GM10266 (cell line): ENCODE measurements around the gene MRE11.

Experiments
- DNase-seq: peaks from one replicate; pipeline ENCODE4 v3.0.0; 2012; ENCODE audit errors: extremely low spot score
- CTCF ChIP-seq: IDR thresholded peaks from 2 replicates; pipeline ENCODE4 v1.5.1; 2012; ENCODE audit warnings: mild to moderate bottlenecking, low read depth; ENCODE audit not compliant: control insufficient read depth, insufficient read depth; ENCODE audit errors: missing control alignments

The MRE11 gene

GRCh38 chr11:94424662-94425061 lies 69.0 kb downstream of the MRE11 start:
- no peak for DNase-seq
- no peak for TF ChIP-seq CTCF

- no peak for DNase-seq
- no peak for TF ChIP-seq CTCF
Measured at GRCh38 chr11:94424011-94424410, 69.6 kb downstream of the MRE11 start.

GRCh38 chr11:94423507-94423906 lies 70.1 kb downstream of the MRE11 start:
- DNase-seq: no peak
- no peak for TF ChIP-seq CTCF

GRCh38 chr11:94418123-94418765 lies 75.4 kb downstream of the MRE11 start:
- TF ChIP-seq CTCF: no peak
- DNase-seq: no peak

GRCh38 chr11:94417386-94417987 lies 76.2 kb downstream of the MRE11 start:
- DNase-seq: no peak

GRCh38 chr11:94405062-94405833 lies 88.4 kb downstream of the MRE11 start:
- no peak for DNase-seq
- TF ChIP-seq CTCF: no peak

More at GRCh38 chr11:94417386-94417987, 76.2 kb downstream of the MRE11 start:
- TF ChIP-seq CTCF: no peak

GRCh38 chr11:94402355-94402754 lies 91.3 kb downstream of the MRE11 start:
- DNase-seq: no peak
- TF ChIP-seq CTCF: no peak
